Measurements from ENCODE around the gene ANO2. TPM values are rescaled to one million over a fixed set of nuclear protein-coding genes. Genes with fewer than 3 reads are reported as not detected.

The ANO2 gene
- total and polyA plus RNA-seq, 7 experiments from 2014 or later: not detected

GRCh38 chr12:5912011-5912410 lies 33.0 kb downstream of the ANO2 start:
- H3K9me3 Mint-ChIP-seq: no peaks in the 10 kb centered on the region
- H3K27ac ChIP-seq (ENCODE audit: low read depth, low read length): no peak overlapping the region

GRCh38 chr12:5910790-5911548 lies 34.1 kb downstream of the ANO2 start:
- H3K9me3 Mint-ChIP-seq: no peaks in the 10 kb centered on the region
- H3K27me3 Mint-ChIP-seq: peaks cover 0 to 19% (median 19%) of the 10 kb centered on the region in 5 donors
- H3K36me3 Mint-ChIP-seq: no peaks in the 10 kb centered on the region
- H3K4me3 ChIP-seq (ENCODE audit: low read length): no peak overlapping the region
- no peak overlapping the region for H3K27ac Mint-ChIP-seq
- no peaks in the 10 kb centered on the region for H3K4me1 Mint-ChIP-seq
- ChIA-PET POLR2A (no interaction called here), CTCF (no interaction called here)
- ATAC-seq (no peak), DNase-seq (no peak)
- no peak overlapping the region for H3K4me3 Mint-ChIP-seq
- H3K9me3 ChIP-seq (ENCODE audit: control insufficient read depth in 2 of 3, low read length in 3 of 3): no peaks in the 10 kb centered on the region
- no peaks in the 10 kb centered on the region for H3K27me3 ChIP-seq (ENCODE audit: control insufficient read depth in 2 of 2, insufficient read depth in 2 of 2, low read length in 2 of 2)
- H3K27ac ChIP-seq (ENCODE audit: low read depth, low read length): no peak overlapping the region
- H3K4me1 ChIP-seq (ENCODE audit: control insufficient read depth in 2 of 2, insufficient read depth in 2 of 2, low read length in 2 of 2): no peaks in the 10 kb centered on the region
- H3K36me3 ChIP-seq (ENCODE audit: control insufficient read depth in 2 of 3, insufficient read depth in 3 of 3, low read length in 3 of 3): no peaks in the 10 kb centered on the region
- intact Hi-C loops (cut with micrococcal nuclease): no loop called here

More at GRCh38 chr12:5912011-5912410, 33.0 kb downstream of the ANO2 start:
- CTCF ChIA-PET: no interaction called here
- Histone ChIP-seq H3K9me3 (ENCODE audit: control insufficient read depth in 2 of 3, low read length in 3 of 3) (no peaks in the 10 kb centered on the region), H3K36me3 (ENCODE audit: control insufficient read depth in 2 of 3, insufficient read depth in 3 of 3, low read length in 3 of 3) (no peaks in the 10 kb centered on the region), H3K27me3 (ENCODE audit: control insufficient read depth in 2 of 2, insufficient read depth in 2 of 2, low read length in 2 of 2) (no peaks in the 10 kb centered on the region), H3K4me1 (ENCODE audit: control insufficient read depth in 2 of 2, insufficient read depth in 2 of 2, low read length in 2 of 2) (no peaks in the 10 kb centered on the region), H3K4me3 (ENCODE audit: low read length) (no peak overlapping the region)
- no peaks in the 10 kb centered on the region for H3K4me1 Mint-ChIP-seq
- POLR2A ChIA-PET: no interaction called here
- DNase-seq (no peak), ATAC-seq (no peak)
- no peak overlapping the region for H3K4me3 Mint-ChIP-seq
- intact Hi-C loops (cut with micrococcal nuclease): no loop called here
- H3K27ac Mint-ChIP-seq: no peak overlapping the region
- peaks cover 0 to 19% (median 16%) of the 10 kb centered on the region in 5 donors for H3K27me3 Mint-ChIP-seq
- H3K36me3 Mint-ChIP-seq: no peaks in the 10 kb centered on the region

GRCh38 chr12:5909560-5909959 lies 35.5 kb downstream of the ANO2 start:
- ATAC-seq (no peak), DNase-seq (no peak)
- peaks cover 0 to 29% (median 22%) of the 10 kb centered on the region in 5 donors for H3K27me3 Mint-ChIP-seq
- Histone ChIP-seq H3K36me3 (ENCODE audit: control insufficient read depth in 2 of 3, insufficient read depth in 3 of 3, low read length in 3 of 3) (no peaks in the 10 kb centered on the region), H3K4me3 (ENCODE audit: low read length) (no peak overlapping the region), H3K9me3 (ENCODE audit: control insufficient read depth in 2 of 3, low read length in 3 of 3) (no peaks in the 10 kb centered on the region), H3K27me3 (ENCODE audit: control insufficient read depth in 2 of 2, insufficient read depth in 2 of 2, low read length in 2 of 2) (no peaks in the 10 kb centered on the region), H3K27ac (ENCODE audit: low read depth, low read length) (no peak overlapping the region), H3K4me1 (ENCODE audit: control insufficient read depth in 2 of 2, insufficient read depth in 2 of 2, low read length in 2 of 2) (no peaks in the 10 kb centered on the region)
- no peaks in the 10 kb centered on the region for H3K36me3 Mint-ChIP-seq
- no peaks in the 10 kb centered on the region for H3K4me1 Mint-ChIP-seq
- H3K9me3 Mint-ChIP-seq: no peaks in the 10 kb centered on the region
- H3K27ac Mint-ChIP-seq: no peak overlapping the region
- ChIA-PET POLR2A (no interaction called here), CTCF (no interaction called here)
- intact Hi-C loops (cut with micrococcal nuclease): no loop called here
- H3K4me3 Mint-ChIP-seq: no peak overlapping the region

GRCh38 chr12:5908251-5908650 lies 36.8 kb downstream of the ANO2 start:
- no peak for DNase-seq
- no peaks in the 10 kb centered on the region for H3K4me1 ChIP-seq (ENCODE audit: control insufficient read depth in 2 of 2, insufficient read depth in 2 of 2, low read length in 2 of 2)
- ATAC-seq: no peak
- Mint-ChIP-seq H3K27me3 (peaks cover 0 to 37% (median 22%) of the 10 kb centered on the region in 5 donors), H3K27ac (no peak overlapping the region), H3K4me3 (no peak overlapping the region), H3K36me3 (no peaks in the 10 kb centered on the region), H3K9me3 (no peaks in the 10 kb centered on the region), H3K4me1 (no peaks in the 10 kb centered on the region)
- no peak overlapping the region for H3K4me3 ChIP-seq (ENCODE audit: low read length)
- H3K9me3 ChIP-seq (ENCODE audit: control insufficient read depth in 2 of 3, low read length in 3 of 3): no peaks in the 10 kb centered on the region
- intact Hi-C loops (cut with micrococcal nuclease): no loop called here
- H3K36me3 ChIP-seq (ENCODE audit: control insufficient read depth in 2 of 3, insufficient read depth in 3 of 3, low read length in 3 of 3): no peaks in the 10 kb centered on the region
- H3K27ac ChIP-seq (ENCODE audit: low read depth, low read length): no peak overlapping the region
- ChIA-PET POLR2A (no interaction called here), CTCF (no interaction called here)
- no peaks in the 10 kb centered on the region for H3K27me3 ChIP-seq (ENCODE audit: control insufficient read depth in 2 of 2, insufficient read depth in 2 of 2, low read length in 2 of 2)

- H3K4me1 Mint-ChIP-seq: no peaks in the 10 kb centered on the region
- intact Hi-C loops (cut with micrococcal nuclease): no loop called here
- DNase-seq (no peak), ATAC-seq (no peak)
- Histone ChIP-seq H3K27me3 (ENCODE audit: control insufficient read depth in 2 of 2, insufficient read depth in 2 of 2, low read length in 2 of 2) (no peaks in the 10 kb centered on the region), H3K4me1 (ENCODE audit: control insufficient read depth in 2 of 2, insufficient read depth in 2 of 2, low read length in 2 of 2) (no peaks in the 10 kb centered on the region), H3K36me3 (ENCODE audit: control insufficient read depth in 2 of 3, insufficient read depth in 3 of 3, low read length in 3 of 3) (no peaks in the 10 kb centered on the region), H3K4me3 (ENCODE audit: low read length) (no peak overlapping the region), H3K9me3 (ENCODE audit: control insufficient read depth in 2 of 3, low read length in 3 of 3) (no peaks in the 10 kb centered on the region), H3K27ac (ENCODE audit: low read depth, low read length) (no peak overlapping the region)
- no peaks in the 10 kb centered on the region for H3K9me3 Mint-ChIP-seq
- no peak overlapping the region for H3K27ac Mint-ChIP-seq
- H3K27me3 Mint-ChIP-seq: peaks cover 0 to 37% (median 21%) of the 10 kb centered on the region in 5 donors
- POLR2A ChIA-PET: no interaction called here
- no peaks in the 10 kb centered on the region for H3K36me3 Mint-ChIP-seq
- CTCF ChIA-PET: no interaction called here
- no peak overlapping the region for H3K4me3 Mint-ChIP-seq
These were observed 37.3 kb downstream of the ANO2 start for GRCh38 chr12:5907807-5908206.

GRCh38 chr12:5905757-5906156 lies 39.3 kb downstream of the ANO2 start:
- Histone ChIP-seq H3K36me3 (ENCODE audit: control insufficient read depth in 2 of 3, insufficient read depth in 3 of 3, low read length in 3 of 3) (no peaks in the 10 kb centered on the region), H3K27me3 (ENCODE audit: control insufficient read depth in 2 of 2, insufficient read depth in 2 of 2, low read length in 2 of 2) (no peaks in the 10 kb centered on the region), H3K4me3 (ENCODE audit: low read length) (no peak overlapping the region), H3K27ac (ENCODE audit: low read depth, low read length) (no peak overlapping the region), H3K4me1 (ENCODE audit: control insufficient read depth in 2 of 2, insufficient read depth in 2 of 2, low read length in 2 of 2) (no peaks in the 10 kb centered on the region), H3K9me3 (ENCODE audit: control insufficient read depth in 2 of 3, low read length in 3 of 3) (no peaks in the 10 kb centered on the region)
- ChIA-PET POLR2A (no interaction called here), CTCF (no interaction called here)
- ATAC-seq (no peak), DNase-seq (no peak)
- peaks cover 0 to 40% (median 20%) of the 10 kb centered on the region in 5 donors for H3K27me3 Mint-ChIP-seq
- intact Hi-C loops (cut with micrococcal nuclease): no loop called here
- no peaks in the 10 kb centered on the region for H3K4me1 Mint-ChIP-seq
- H3K27ac Mint-ChIP-seq: no peak overlapping the region
- H3K9me3 Mint-ChIP-seq: no peaks in the 10 kb centered on the region
- H3K4me3 Mint-ChIP-seq: no peak overlapping the region
- H3K36me3 Mint-ChIP-seq: no peaks in the 10 kb centered on the region

GRCh38 chr12:5904969-5905368 lies 40.1 kb downstream of the ANO2 start:
- Mint-ChIP-seq H3K9me3 (no peaks in the 10 kb centered on the region), H3K27ac (no peak overlapping the region), H3K36me3 (no peaks in the 10 kb centered on the region), H3K4me1 (no peaks in the 10 kb centered on the region), H3K27me3 (peaks cover 0 to 44% (median 20%) of the 10 kb centered on the region in 5 donors), H3K4me3 (no peak overlapping the region)
- Histone ChIP-seq H3K36me3 (ENCODE audit: control insufficient read depth in 2 of 3, insufficient read depth in 3 of 3, low read length in 3 of 3) (no peaks in the 10 kb centered on the region), H3K4me3 (ENCODE audit: low read length) (no peak overlapping the region), H3K27me3 (ENCODE audit: control insufficient read depth in 2 of 2, insufficient read depth in 2 of 2, low read length in 2 of 2) (no peaks in the 10 kb centered on the region), H3K9me3 (ENCODE audit: control insufficient read depth in 2 of 3, low read length in 3 of 3) (no peaks in the 10 kb centered on the region), H3K4me1 (ENCODE audit: control insufficient read depth in 2 of 2, insufficient read depth in 2 of 2, low read length in 2 of 2) (no peaks in the 10 kb centered on the region), H3K27ac (ENCODE audit: low read depth, low read length) (no peak overlapping the region)
- intact Hi-C loops (cut with micrococcal nuclease): no loop called here
- ChIA-PET CTCF (interaction anchor here (0.5 kb wide), 1 partner anchor 1382 kb away, joined by 3 read pairs; no protein-coding TSS in a partner anchor), POLR2A (no interaction called here)
- ATAC-seq (no peak), DNase-seq (no peak)

Data from naive thymus-derived CD4-positive, alpha-beta T cell (primary cell).